Measurements from ENCODE around the gene TLR1. TPM values are rescaled to one million over a fixed set of nuclear protein-coding genes. Genes with fewer than 3 reads are reported as not detected.
"Not testable (repeated sequence)": the region's sequence is repeated elsewhere in the genome, so short reads cannot be mapped to it uniquely, and the experiment has no call there.

The TLR1 gene
- polyA plus RNA-seq, 4 donors: 3.3 to 8.3 (median 4.6) TPM

DNA sequence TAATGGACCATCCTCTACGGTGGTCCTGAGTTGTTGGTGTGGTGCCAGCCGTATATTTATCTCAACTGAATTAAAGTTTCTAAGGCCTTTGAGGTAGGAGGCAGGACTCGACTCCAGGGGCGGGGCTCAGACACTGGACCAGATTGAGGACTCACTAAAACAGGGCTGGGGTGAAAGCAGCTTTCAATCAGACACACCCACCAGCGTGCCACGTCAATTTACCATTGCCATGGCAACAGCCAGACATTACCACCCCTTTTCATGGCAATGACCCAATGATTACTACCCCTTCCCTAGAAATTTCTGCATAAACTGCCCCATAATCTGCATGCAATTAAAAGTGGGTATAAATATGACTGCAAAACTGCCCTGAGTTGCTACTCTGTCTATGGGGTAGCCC, 6.7 kb upstream of the TLR1 start:
- DNase-seq (ENCODE audit: low read depth in 4 of 4, low spot score in 3 of 4): no peak

DNA sequence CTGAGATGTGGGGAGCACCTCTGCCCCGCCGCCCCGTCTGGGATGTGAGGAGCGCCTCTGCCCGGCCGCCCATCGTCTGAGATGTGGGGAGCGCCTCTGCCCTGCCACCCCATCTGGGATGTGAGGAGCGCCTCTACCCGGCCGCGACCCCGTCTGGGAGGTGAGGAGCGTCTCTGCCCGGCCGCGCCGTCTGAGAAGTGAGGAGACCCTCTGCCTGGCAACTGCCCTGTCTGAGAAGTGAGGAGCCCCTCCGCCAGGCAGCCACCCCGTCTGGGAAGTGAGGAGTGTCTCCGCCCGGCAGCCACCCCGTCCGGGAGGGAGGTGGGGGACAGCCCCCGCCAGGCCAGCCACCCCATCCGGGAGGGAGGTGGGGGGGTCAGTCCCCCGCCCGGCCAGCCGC, 2.9 kb upstream of the TLR1 start:
- DNase-seq (ENCODE audit: low read depth in 4 of 4, low spot score in 3 of 4): not testable (repeated sequence)

DNA sequence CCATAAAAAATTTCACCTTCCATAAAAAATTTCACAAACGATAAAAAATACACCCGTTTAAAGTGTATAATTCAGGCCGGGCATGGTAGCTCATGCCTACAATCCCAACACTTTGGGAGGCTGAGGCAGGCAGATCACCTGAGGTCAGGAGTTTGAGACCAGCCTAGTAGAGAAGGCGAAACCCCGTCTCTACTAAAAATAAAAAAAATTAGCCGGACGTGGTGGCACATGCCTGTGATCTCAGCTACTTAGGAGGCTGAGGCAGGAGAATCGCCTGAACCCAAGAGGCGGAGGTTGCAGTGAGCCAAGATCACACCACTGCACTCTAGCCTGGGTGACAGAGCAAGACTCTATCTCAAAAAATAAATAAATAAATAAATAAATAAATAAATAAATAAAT, 1.7 kb upstream of the TLR1 start:
- DNase-seq (ENCODE audit: low read depth in 4 of 4, low spot score in 3 of 4): not testable (repeated sequence)

DNA sequence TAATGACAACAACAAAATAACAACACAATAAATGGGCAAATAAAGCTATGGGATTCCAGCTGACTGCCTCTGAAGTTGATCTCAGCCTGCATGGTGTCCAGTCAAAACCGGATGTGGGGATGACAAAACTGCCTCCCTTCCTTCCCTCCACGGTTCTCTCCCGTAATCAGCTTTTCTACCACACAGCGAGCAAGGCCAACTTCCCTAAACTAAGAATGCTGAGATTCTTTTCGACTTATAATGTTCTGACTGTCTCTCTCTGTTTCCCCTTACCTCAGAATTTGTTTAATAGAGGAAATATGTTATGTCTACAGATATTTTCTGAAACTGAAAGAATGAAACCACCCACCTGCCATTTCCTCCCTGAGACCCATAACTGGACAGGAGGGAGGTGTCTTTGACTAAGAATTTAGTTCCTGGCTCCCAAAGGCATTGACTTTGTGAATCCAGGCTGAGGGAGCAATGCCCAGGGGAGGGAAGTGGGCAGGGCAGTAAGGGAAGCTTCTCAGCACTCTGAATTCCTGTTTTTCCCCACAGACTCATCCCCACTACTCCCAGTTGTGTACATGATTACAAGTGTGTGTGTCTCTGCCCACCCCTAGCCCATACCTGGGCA, 1.0 kb upstream of the TLR1 start:
- no peak for DNase-seq (ENCODE audit: low read depth in 4 of 4, low spot score in 3 of 4)

DNA sequence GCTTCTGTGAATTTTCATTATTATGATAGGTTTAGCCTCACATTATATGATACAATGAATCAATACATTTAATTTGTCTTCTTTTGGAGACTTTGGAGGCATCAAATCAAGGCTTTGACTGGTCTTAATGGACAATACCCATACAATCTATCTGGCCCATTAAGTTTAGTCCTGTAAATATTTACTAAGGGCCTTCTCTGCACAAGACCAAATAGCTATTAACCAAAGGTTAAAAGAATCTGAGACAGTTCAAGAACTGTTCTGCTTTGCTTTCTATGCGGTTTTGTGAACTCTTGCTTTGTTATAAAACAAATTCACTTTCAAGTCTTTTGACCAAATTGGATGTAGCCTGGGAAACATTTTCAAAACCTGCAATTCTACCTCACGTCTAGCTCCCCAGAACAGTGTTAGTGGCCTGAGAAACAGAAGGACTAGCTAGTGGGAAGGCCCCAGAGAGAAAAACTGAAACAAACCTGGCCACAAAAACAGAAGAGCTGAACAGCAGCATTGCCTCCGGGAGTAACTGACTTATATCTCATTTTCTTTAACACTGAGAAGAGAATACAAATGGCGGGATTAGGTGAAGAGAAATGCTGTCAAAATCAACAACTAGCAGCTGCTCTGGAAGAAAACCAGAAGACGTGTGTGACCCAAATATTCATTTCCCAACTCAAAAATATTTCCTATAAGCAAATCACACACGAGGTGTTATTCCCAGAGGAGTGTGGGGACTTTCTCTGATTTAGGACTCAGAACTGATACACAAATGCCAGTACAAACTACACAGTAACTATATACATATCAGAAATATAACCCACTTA, 548 bp downstream of the TLR1 start:
- no peak for DNase-seq (ENCODE audit: low read depth in 4 of 4, low spot score in 3 of 4)

DNA sequence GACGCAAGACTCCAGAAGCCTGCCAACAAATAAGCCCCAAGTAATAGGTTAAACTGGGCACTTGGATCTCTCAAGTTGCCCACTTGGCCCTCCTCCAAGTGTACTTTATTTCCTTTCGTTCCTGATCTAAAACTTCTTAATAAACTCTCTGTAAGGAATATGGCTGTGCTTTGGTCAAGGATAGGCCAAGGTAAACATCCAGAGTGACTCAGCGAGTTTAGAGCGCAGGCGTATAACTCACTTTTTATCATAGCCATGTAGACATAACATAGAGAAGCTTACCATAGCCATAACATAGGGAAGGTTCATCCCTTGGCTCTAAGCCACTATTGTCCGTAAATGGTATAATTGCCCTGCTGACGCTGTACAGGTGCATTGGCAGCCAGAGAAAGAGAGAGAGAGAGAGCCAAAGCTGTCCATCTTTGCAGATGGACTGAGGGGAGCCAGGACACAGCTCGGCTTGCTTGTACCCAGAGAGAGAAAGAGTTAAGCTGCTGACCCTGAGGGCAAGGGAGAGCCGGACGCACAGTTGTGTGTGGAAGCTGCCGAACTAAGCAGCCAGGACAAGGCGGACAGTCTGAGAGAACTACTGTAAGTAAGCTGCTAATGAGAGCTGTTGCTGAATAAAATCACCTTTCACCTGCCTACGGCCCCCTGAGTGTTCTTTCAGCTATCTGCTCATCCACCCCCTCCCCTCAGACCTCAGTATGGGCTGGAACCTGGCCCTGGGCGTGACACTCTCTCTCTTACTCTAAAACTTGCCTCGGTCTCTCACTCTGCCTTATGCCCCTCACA, 1.8 kb downstream of the TLR1 start:
- DNase-seq (ENCODE audit: low read depth in 4 of 4, low spot score in 3 of 4): no peak

DNA sequence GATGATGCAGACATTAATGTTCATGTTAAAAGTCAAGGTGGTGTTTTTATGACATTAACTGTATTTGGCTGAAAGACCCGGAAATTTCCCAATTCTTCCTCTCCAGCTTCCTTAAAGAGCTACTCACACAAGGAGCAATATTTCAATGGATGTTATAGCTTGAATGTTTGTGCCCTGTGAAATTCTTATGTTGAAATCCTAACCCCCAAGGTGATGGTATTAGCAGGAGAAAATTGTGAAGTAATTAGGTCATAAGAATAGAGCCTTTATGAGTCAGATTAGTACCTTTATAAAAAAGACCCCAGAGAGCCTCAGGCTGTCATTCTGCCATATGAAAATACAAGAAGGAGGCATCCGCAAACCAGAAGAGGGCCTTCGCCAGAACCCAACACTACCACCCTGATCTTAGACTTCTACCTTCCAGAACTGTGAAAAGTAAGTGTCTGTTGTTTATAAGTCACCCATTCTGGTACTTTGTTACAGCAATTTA, 3.6 kb downstream of the TLR1 start:
- no peak for DNase-seq (ENCODE audit: low read depth in 4 of 4, low spot score in 3 of 4)

DNA sequence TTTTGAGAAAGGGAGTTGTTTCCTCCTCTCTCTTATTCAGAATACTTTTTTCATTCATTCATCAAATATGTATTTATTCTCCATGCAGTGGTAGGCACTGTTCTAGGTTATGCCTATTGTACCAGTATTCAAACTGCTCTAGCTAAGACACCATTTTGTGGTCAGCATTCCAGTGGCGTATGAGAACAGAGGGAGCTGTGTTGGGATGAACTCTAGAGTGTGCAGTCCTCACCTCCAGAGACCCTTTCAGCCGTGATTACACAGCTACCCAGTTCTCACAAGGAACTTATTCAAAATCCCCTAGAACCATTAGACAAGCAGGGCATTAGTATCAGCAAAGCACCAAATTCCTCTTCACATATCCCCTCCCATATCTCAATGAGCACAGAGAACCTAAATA, 4.2 kb downstream of the TLR1 start:
- DNase-seq (ENCODE audit: low read depth in 4 of 4, low spot score in 3 of 4): no peak

DNA sequence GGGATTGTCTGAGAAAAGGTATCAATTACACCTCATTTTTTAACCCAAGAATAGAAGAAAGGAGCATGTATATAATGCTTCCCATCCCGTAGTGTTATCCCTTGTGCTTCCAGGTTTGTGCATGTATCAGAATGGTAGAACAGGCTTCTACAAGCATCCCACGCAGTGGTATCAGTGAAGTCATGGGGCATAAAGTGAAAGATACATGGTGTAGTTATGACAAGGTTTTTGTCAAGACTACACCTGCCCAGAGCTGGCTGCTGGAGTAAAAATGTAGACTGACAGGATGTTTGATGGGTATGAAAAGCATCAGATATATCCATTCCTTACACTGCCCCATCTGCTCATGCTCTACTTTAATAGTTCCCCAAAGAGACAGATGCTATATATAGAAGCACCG, 9.5 kb downstream of the TLR1 start:
- DNase-seq (ENCODE audit: low read depth in 4 of 4, low spot score in 3 of 4): no peak

DNA sequence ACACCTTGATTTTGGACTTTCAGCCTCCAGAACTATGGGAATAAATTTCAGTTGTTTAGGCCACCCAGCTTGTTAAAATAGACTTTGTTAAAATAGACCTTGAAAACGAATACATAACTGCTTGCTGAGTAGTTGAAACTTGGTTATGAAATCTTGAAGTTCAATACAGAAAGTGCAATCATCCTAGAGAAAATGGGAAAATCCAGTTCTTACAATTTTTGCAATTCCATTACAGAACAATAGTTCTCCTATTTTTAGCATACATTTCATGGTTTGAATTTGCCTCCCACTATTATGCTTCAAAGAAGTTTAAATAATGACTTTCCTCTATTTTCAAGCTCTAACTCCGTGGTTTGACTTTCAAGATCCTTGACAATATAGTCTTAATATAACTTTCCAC, 10.5 kb downstream of the TLR1 start:
- DNase-seq (ENCODE audit: low read depth in 4 of 4, low spot score in 3 of 4): no peak

DNA sequence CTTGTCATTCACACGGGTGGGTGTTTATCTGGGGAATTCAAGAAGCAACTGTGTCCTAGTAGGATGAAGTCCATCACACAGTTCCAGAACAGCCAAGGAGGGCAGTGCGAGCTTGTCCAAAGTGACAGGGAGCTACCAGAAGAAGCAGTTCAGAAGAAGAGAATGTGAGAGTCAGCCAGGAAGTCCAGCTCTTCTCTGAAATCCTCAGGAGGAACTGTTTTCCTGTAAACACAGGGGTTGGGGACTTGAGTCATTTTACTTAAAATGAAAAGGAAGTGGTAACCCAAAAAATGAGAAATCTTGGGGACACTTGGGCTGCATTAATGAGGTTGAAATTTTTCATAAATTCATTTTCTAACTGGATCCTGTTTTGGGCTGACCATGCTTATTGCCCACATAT, 13.6 kb downstream of the TLR1 start:
- no peak for DNase-seq (ENCODE audit: low read depth in 4 of 4, low spot score in 3 of 4)

DNA sequence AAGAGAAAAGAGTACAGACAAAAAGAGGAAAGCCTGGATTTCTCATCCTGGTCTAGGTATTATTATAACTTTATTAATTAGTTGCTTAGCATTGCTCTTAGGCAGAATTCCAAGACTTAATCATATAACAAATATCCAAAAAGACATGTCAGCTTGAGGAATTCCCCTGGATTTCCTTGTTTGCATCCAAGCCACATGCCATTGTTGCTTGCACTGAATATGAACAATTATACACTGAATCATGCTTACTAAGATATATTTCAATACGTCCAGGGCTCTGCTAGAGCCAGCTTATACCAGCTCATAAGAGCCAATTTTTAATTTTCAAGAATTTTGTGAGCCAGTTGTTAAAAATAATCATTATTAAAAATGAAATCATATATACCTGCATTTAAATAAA, 16.3 kb downstream of the TLR1 start:
- DNase-seq (ENCODE audit: low read depth in 4 of 4, low spot score in 3 of 4): no peak

DNA sequence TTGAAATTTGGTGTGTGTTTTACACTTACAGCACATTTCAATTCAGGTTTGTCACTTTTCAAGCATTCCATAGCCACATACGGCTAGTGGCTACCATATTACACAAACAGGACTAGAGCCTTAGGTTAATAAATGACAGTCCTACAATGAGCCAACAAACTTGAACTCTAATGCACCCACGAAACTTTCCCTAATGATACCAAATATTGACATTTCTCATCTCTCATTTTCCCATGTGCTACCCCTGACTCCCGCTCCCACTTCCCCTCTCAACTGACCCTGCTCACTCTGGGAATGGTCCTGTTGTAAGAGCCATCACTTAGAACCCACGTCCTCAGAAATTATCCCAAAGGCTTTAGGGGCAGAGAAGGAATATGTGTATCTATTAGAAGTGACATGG, 16.9 kb downstream of the TLR1 start:
- no peak for DNase-seq (ENCODE audit: low read depth in 4 of 4, low spot score in 3 of 4)

DNA sequence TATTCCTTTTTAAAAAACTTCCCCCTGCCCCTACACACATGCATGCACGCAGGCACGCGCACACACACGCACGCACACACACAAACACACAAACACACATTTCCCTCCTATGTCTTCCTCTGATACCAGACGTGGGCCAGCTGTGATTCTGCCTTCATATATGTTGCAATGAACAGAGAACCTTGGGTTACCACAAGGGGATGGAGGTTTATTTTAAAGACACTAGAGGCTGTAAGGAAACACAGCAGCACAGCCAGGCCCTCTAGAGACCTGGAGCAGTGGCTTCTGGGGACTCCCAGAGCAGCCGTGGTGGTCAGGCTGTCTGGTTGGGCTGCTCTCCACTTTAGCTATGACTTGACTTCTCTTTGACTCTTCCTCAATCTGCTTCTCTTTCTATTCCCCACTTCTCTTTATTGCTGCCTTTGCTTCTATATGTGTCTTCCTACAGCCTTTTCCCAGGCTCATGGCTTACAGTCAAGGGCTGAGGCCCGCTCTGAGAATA, 18.6 kb downstream of the TLR1 start:
- no peak for DNase-seq (ENCODE audit: low read depth in 4 of 4, low spot score in 3 of 4)

DNA sequence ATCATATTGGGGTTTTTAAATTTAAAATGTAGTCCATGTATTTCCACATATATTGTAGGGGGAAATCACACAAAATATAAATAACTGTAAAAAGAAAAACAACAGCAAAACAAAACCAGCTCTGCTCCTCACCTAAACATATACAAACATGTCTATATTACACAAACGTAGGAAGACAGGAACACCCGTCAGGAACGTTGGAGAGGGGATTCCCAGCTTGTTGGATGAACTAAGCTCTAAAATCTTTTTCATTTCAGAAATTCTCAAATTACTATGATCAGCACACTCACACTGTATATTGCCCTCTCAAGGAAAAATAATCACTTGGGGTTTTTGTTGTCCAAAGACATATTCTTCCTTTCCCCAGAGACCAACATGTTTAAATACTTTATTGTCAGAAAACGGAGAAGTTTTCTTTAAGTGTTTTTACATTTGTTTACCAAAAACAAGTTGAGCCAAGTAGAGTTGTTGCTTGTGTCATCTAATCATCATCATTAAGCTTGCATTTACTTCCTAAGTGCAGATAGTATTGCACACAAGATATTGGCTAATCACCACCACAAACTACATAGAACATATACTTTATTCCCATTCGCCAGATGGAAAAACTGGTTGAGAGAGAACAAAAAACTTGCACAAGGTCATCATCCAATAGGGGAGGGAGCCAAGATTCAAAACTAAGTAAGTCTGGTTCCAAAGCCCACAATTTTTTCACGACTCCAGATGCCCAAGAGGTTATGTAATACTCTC, 19.4 kb downstream of the TLR1 start:
- no peak for DNase-seq (ENCODE audit: low read depth in 4 of 4, low spot score in 3 of 4)

DNA sequence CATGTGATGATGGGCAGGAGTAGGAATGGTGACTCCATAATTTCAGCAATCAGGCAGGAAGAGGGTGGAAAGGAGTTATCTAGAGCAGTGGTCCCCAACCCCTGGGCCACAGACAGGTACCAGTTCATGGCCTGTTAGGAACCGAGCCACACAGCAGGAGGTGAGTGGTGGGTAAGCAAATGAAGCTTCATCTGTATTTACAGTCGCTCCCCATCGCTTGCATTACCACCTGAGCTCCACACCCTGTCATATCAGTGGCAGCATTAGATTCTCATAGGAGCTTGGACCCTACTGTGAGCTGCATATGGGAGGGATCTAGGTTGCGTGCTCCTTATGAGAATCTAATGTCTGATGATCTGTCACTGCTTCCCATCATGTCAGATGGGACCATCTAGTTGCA, 20.4 kb downstream of the TLR1 start:
- no peak for DNase-seq (ENCODE audit: low read depth in 4 of 4, low spot score in 3 of 4)

DNA sequence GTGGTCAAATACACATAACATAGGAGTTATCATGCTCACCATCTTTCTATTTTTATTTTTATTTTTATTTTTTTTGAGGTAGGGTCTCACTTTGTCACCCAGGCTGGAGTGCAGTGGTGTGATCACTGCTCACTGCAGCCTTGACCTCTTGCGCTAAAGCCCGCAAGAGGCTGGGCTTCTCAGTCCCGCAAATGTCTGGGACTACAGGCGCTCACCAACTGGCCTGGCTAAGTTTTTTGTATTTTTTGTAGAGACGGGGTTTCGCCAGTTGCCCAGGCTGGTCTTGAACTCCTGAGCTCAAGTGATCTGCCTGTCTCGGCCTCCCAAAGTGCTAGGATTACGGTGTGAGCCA, 21.5 kb downstream of the TLR1 start:
- no peak for DNase-seq (ENCODE audit: low read depth in 4 of 4, low spot score in 3 of 4)

DNA sequence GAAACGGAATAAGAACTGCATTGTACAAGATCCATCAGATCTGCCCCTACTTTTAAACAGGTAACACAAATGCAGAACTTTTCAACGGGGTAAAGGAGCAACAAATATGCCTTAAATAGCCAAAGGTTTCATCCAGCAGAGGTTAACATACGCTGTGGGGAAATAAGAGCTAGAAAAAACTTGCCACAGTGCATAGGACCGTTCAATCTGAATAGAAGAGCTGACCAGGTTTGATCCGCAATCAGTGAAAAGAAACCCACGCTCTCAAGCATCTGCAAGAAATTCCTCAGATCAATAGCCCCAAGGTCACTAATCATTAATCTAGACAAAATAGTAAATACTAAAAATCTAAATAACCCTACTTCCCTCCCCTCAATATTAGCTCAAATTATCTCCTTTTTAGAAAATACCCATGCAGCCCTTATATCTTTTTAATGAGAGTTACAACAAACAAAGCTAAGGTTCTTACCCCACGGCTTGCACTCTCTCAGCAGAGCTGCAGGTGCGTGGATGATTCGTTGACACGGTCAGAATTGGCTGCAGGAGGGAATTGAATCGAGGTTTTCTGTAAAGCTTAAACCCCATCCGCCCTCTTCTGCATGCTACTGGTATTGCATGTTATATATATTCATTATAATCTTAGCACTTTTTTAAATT, 22.0 kb downstream of the TLR1 start, which contains the start of gene TLR10:
TLR10 (minus strand) TSS at position 539 of the 657 bp plus-strand sequence. CDS start 7,400 bp downstream, outside the sequence.
- no peak for DNase-seq (ENCODE audit: low read depth in 4 of 4, low spot score in 3 of 4)

DNA sequence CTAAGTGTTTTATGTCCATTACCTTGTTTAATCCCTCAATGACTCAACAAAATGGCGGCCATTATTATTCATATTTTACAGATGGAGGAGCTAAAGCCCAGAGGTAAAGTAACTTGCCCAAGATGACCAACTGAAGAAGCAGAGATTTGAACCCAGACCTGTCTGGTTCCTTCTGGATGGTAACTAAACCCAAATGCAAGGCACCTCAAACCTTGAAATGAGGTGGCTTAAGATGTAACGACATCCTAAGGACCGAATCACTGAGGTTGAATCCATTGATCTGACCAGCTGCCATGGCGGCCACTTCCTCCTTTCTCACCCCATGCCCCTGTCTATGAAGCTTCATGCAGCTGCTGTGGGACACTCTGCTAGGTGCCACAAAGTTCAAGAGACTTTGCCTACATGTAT, 22.7 kb downstream of the TLR1 start:
- no peak for DNase-seq (ENCODE audit: low read depth in 4 of 4, low spot score in 3 of 4)

All from left renal pelvis (tissue), 4 donors.